IMR-90 (cell line): ENCODE data around the gene GDPD2. TPM values are rescaled to one million over a fixed set of nuclear protein-coding genes. Genes with fewer than 3 reads are reported as not detected.

Experiments used
- ATAC-seq: fragments of 200-7000 bp; cut with Tn5 transposase; 2 replicates; pipeline ENCODE4 v1.9.1; 2020; ENCODE audit warnings: low read depth, mild to moderate bottlenecking, moderate library complexity
- BruUV-seq: library from RNA; stranded (reverse); fragments of 400-500 nt; replicated peaks from 2 replicates; lab custom pipeline; 2021; lab: Mats Ljungman, UMichigan
- CTCF ChIA-PET: fragments of 300-600 bp; formaldehyde crosslinking; extraction: SDS; loops from one replicate; lab custom pipeline; 2021; ENCODE audit warnings: antibody characterized with exemption; lab: Yijun Ruan, JAX
- POLR2A ChIA-PET: fragments of 300-600 bp; sonication (Branson Sonifier 250); formaldehyde crosslinking; loops from one replicate; lab custom pipeline; 2022; ENCODE audit warnings: antibody characterized with exemption; ENCODE audit not compliant: unreplicated experiment; lab: Charles Lee
- DNase-seq: peaks from one replicate; pipeline ENCODE4 v3.0.0; 2013
- H2AFZ ChIP-seq: replicated peaks from 2 replicates; pipeline ENCODE3; 2013; ENCODE audit warnings: low read length, mild to moderate bottlenecking; ENCODE audit not compliant: poor library complexity
- H2AK5ac ChIP-seq: 2 replicates; pipeline ENCODE4 v1.6.1; 2013; ENCODE audit warnings: low read depth, low read length, inconsistent platforms
- H2AK9ac ChIP-seq: replicated peaks from 2 replicates; pipeline ENCODE3; 2013; ENCODE audit warnings: mild to moderate bottlenecking, low read depth, low read length, moderate library complexity; ENCODE audit not compliant: poor library complexity
- H2BK120ac ChIP-seq: 2 replicates; pipeline ENCODE4 v1.6.1; 2013; ENCODE audit warnings: low read depth, low read length, inconsistent platforms
- H2BK15ac ChIP-seq: 3 replicates; pipeline ENCODE4 v1.6.1; 2013; ENCODE audit warnings: low read depth, low read length, inconsistent platforms
- H2BK20ac ChIP-seq: 2 replicates; pipeline ENCODE4 v1.6.1; 2013; ENCODE audit warnings: low read depth, mild to moderate bottlenecking, inconsistent platforms, low read length, moderate library complexity
- H2BK5ac ChIP-seq: 2 replicates; pipeline ENCODE4 v1.6.1; 2013; ENCODE audit warnings: mild to moderate bottlenecking, low read depth, low read length, inconsistent platforms; ENCODE audit not compliant: poor library complexity, severe bottlenecking
- H3K14ac ChIP-seq: replicated peaks from 2 replicates; pipeline ENCODE4 v1.6.1; 2013; ENCODE audit warnings: low read depth, low read length, inconsistent platforms
- H3K18ac ChIP-seq: 2 replicates; pipeline ENCODE4 v1.6.1; 2013; ENCODE audit warnings: low read depth, low read length, control low read depth
- H3K23ac ChIP-seq: 2 replicates; pipeline ENCODE4 v1.6.1; 2013; ENCODE audit warnings: low read depth, low read length, inconsistent platforms
- H3K27ac ChIP-seq: 2 replicates; pipeline ENCODE4 v1.5.1; 2013; ENCODE audit warnings: mild to moderate bottlenecking, control low read depth, low read length; ENCODE audit not compliant: insufficient read depth
- H3K27me3 ChIP-seq: 2 replicates; pipeline ENCODE4 v1.6.1; 2013; ENCODE audit warnings: low read length; ENCODE audit not compliant: control insufficient read depth, insufficient read depth
- H3K36me3 ChIP-seq: 2 replicates; pipeline ENCODE4 v1.6.1; 2013; ENCODE audit warnings: low read length, mixed read lengths; ENCODE audit not compliant: control insufficient read depth, insufficient read depth
- H3K4ac ChIP-seq: 2 replicates; pipeline ENCODE4 v1.6.1; 2013; ENCODE audit warnings: low read depth, low read length, inconsistent platforms
- H3K4me1 ChIP-seq: 2 replicates; pipeline ENCODE4 v1.6.1; 2013; ENCODE audit warnings: low read length, mixed read lengths; ENCODE audit not compliant: control insufficient read depth, insufficient read depth
- H3K4me2 ChIP-seq: 2 replicates; pipeline ENCODE4 v1.6.1; 2013; ENCODE audit warnings: low read depth, mild to moderate bottlenecking, control low read depth, low read length, moderate library complexity
- H3K4me3 ChIP-seq: 2 replicates; pipeline ENCODE4 v1.5.1; 2013; ENCODE audit warnings: low read depth, mild to moderate bottlenecking, control low read depth, low read length, moderate library complexity; ENCODE audit not compliant: insufficient read depth
- H3K56ac ChIP-seq: 2 replicates; pipeline ENCODE4 v1.6.1; 2013; ENCODE audit warnings: low read length, inconsistent platforms; ENCODE audit not compliant: insufficient read depth; ENCODE audit errors: extremely low read depth
- H3K79me1 ChIP-seq, 2 experiments: 2 replicates each; pipeline ENCODE4 v1.6.1; 2013; ENCODE audit warnings: low read length in 2 of 2, inconsistent platforms in 1 of 2, low read depth in 1 of 2
- H3K9ac ChIP-seq: 2 replicates; pipeline ENCODE4 v1.6.1; 2013; ENCODE audit warnings: low read depth, low read length, control low read depth
- H3K9me1 ChIP-seq: 2 replicates; pipeline ENCODE4 v1.6.1; 2013; ENCODE audit warnings: low read length, inconsistent platforms; ENCODE audit not compliant: insufficient read depth
- H3K9me3 ChIP-seq: 2 replicates; pipeline ENCODE4 v1.6.1; 2013; ENCODE audit warnings: low read length; ENCODE audit not compliant: control insufficient read depth, insufficient read depth
- H4K20me1 ChIP-seq: 2 replicates; pipeline ENCODE4 v1.6.1; 2013; ENCODE audit warnings: low read length, inconsistent platforms; ENCODE audit not compliant: insufficient read depth
- H4K5ac ChIP-seq: 2 replicates; pipeline ENCODE4 v1.6.1; 2013; ENCODE audit warnings: mild to moderate bottlenecking, low read depth, low read length, control low read depth
- H4K8ac ChIP-seq, 2 experiments: 2 replicates each; pipeline ENCODE4 v1.6.1; 2013; ENCODE audit warnings: low read depth in 2 of 2, low read length in 2 of 2, control low read depth in 1 of 2, inconsistent platforms in 1 of 2
- H4K91ac ChIP-seq: 2 replicates; pipeline ENCODE4 v1.6.1; 2013; ENCODE audit warnings: low read depth, low read length, inconsistent platforms; ENCODE audit not compliant: insufficient read depth
- BHLHE40 ChIP-seq: fragments of 150-350 bp; IDR thresholded peaks from 2 replicates; pipeline ENCODE4 v1.6.1; 2016; ENCODE audit warnings: mild to moderate bottlenecking, low read depth, low read length
- CEBPB ChIP-seq: IDR thresholded peaks from 2 replicates; pipeline ENCODE4 v1.6.1; 2012; ENCODE audit warnings: low read depth, low read length, improper control_type of control experiment
- CHD1 ChIP-seq: IDR thresholded peaks from 2 replicates; pipeline ENCODE4 v1.6.1; 2012; ENCODE audit warnings: low read depth, low read length, improper control_type of control experiment
- FOS ChIP-seq: fragments of 150-350 bp; IDR thresholded peaks from 2 replicates; pipeline ENCODE4 v1.6.1; 2016; ENCODE audit warnings: low read depth, low read length
- MAFK ChIP-seq: IDR thresholded peaks from 2 replicates; pipeline ENCODE4 v1.6.1; 2012; ENCODE audit warnings: low read depth, low read length, improper control_type of control experiment
- MXI1 ChIP-seq: IDR thresholded peaks from 2 replicates; pipeline ENCODE4 v1.6.1; 2012; ENCODE audit warnings: low read depth, mild to moderate bottlenecking, low read length, moderate library complexity, borderline replicate concordance
- NFE2L2 ChIP-seq: fragments of 150-350 bp; IDR thresholded peaks from 2 replicates; pipeline ENCODE4 v1.6.1; 2016; ENCODE audit warnings: low read depth, mild to moderate bottlenecking, low read length
- POLR2A ChIP-seq: IDR thresholded peaks from 2 replicates; pipeline ENCODE4 v1.6.1; 2012; ENCODE audit warnings: mild to moderate bottlenecking, low read depth, low read length
- RAD21 ChIP-seq: IDR thresholded peaks from 2 replicates; pipeline ENCODE4 v1.6.1; 2012; ENCODE audit warnings: low read length, improper control_type of control experiment
- RCOR1 ChIP-seq: IDR thresholded peaks from 2 replicates; pipeline ENCODE4 v1.6.1; 2012; ENCODE audit warnings: mild to moderate bottlenecking, low read length, improper control_type of control experiment; ENCODE audit not compliant: insufficient replicate concordance
- RFX5 ChIP-seq: IDR thresholded peaks from 2 replicates; pipeline ENCODE4 v1.8.0; 2012; ENCODE audit warnings: low read depth, mild to moderate bottlenecking, low read length, moderate library complexity
- whole genome bisulfite sequencing, 2 experiments: methylation state at CpG; one replicate each; pipeline versions ENCODE4 v1.1.5 to v1.1.7; 2013; ENCODE audit warnings: missing lambda C conversion rate in 2 of 2; ENCODE audit not compliant: insufficient read length in 1 of 2; ENCODE audit errors: extremely low coverage in 2 of 2; 5-methylcytosine and 5-hydroxymethylcytosine counted together
- dilution Hi-C: fragments of 300-500 bp; cut with HindIII; formaldehyde crosslinking; loops from one replicate; pipeline ENCODE4 v1.14.3; 2018; ENCODE audit warnings: low sequenced_read_pairs; ENCODE audit not compliant: unreplicated experiment
- in situ Hi-C: fragments of 300-500 bp; cut with MboI; formaldehyde crosslinking; loops from 3 replicates; pipeline ENCODE4 v1.14.3; 2019; ENCODE audit warnings: low sequenced_read_pairs, inconsistent platforms, mixed read lengths
- intact Hi-C: fragments of 100-400 bp; cut with micrococcal nuclease; formaldehyde crosslinking; loops from 2 replicates; pipeline ENCODE4 v1.10.0; 2022
- polyA plus RNA-seq, 3 experiments: library from polyadenylated mRNA; depleted of rRNA; stranded (reverse); fragments of >200 nt; gene quantifications; 2 replicates each; pipeline ENCODE4 v1.2.3, GENCODE V29; 2012; ENCODE audit warnings: low replicate concordance in 1 of 3
- total RNA-seq: library from RNA; depleted of rRNA; stranded (reverse); fragments of >200 nt; gene quantifications from 2 replicates; pipeline ENCODE4 v1.2.3, GENCODE V29; 2012
- TF ChIP-seq, protein P1 (sequence below): fragments of 150-350 bp; IDR thresholded peaks from 2 replicates; pipeline ENCODE4 v1.6.1; 2016; ENCODE audit warnings: low read depth, mild to moderate bottlenecking, low read length, moderate library complexity, borderline replicate concordance
- TF ChIP-seq, protein P2 (sequence below): fragments of 150-350 bp; IDR thresholded peaks from 2 replicates; pipeline ENCODE4 v1.6.1; 2017; ENCODE audit warnings: mild to moderate bottlenecking, antibody characterized with exemption, low read length, low read depth

The GDPD2 gene
- total and polyA plus RNA-seq, 2 of the 4 experiments (the other 2 are of a cell fraction), result not detected

DNA sequence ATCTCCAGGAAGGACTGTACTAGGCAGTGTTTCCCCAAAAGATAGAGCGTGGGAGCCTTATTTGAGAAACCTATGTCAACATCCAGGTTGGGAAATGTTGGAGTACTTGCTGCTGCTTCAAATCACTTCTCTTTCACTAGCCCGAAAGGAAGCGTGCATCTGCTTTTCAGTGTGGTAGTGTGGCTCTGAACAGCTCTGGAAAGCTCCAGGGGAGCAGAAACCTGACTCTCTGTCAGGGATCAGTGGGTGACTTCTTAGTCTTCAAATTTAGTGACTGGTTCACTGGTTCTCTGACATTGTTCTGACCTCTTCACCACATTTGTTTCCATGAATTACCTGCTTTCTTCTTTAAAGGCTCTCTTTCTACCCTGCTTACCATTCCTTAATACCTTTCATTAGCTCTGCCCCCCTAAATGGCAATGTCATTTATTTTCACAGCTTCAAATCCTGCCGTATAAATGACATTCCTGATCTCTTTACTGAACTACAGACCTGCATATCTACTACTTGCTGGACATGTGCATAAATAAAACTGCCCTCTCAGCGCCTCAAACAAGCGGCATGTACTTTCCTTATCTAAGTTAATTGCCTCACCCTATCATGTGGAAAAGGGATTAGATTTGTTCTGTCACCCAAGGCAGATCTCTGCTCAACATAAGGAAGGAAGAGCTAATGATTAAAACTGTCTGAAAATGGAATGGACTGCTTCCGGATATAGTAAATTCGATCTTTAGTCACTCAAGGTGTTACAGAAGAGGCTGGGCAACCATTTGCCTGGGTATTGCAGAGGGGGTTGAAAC, 58.6 kb downstream of the GDPD2 start:
- Histone ChIP-seq H3K27me3 (no peaks in the 10 kb centered on the region; the same call in 1 of the 2 replicates), H3K36me3 (peaks cover 6% of the 10 kb centered on the region; the same call in 1 of the 2 replicates), H4K91ac (no peak overlapping the region), H2BK5ac (no peak overlapping the region), H2AFZ (no peak overlapping the region), H2AK5ac (no peak overlapping the region), H3K79me1 (peaks cover 0 to 28% of the 10 kb centered on the region in 2 experiments; a peak in 3 of 4 replicates), H2BK120ac (no peak overlapping the region), H3K18ac (no peak overlapping the region), H4K5ac (no peak overlapping the region), H3K56ac (no peak overlapping the region), H2BK15ac (no peak overlapping the region), H3K9ac (no peak overlapping the region), H3K9me3 (no peaks in the 10 kb centered on the region), H3K4me2 (no peak overlapping the region), H3K9me1 (peaks cover 12% of the 10 kb centered on the region), H4K20me1 (no peaks in the 10 kb centered on the region), H4K8ac (no peak overlapping the region), H3K27ac (no peak overlapping the region), H2AK9ac (no peak overlapping the region), H3K23ac (no peak overlapping the region), H2BK20ac (no peak overlapping the region; the same call in 1 of the 2 replicates), H3K14ac (no peak overlapping the region), H3K4me3 (no peak overlapping the region), H3K4me1 (peaks cover 22% of the 10 kb centered on the region), H3K4ac (no peak overlapping the region)
- ChIA-PET CTCF (no interaction called here), POLR2A (no interaction called here)
- intact Hi-C loops, result no loop called here
- in situ Hi-C loops, result no loop called here
- no peak for ATAC-seq
- no peak for TF ChIP-seq CEBPB
- no peak for TF ChIP-seq MAFK
- no peak for TF ChIP-seq BHLHE40
- no peak for TF ChIP-seq MXI1
- no peak for TF ChIP-seq CHD1
- no peak for TF ChIP-seq POLR2A
- TF ChIP-seq, protein P1, sequence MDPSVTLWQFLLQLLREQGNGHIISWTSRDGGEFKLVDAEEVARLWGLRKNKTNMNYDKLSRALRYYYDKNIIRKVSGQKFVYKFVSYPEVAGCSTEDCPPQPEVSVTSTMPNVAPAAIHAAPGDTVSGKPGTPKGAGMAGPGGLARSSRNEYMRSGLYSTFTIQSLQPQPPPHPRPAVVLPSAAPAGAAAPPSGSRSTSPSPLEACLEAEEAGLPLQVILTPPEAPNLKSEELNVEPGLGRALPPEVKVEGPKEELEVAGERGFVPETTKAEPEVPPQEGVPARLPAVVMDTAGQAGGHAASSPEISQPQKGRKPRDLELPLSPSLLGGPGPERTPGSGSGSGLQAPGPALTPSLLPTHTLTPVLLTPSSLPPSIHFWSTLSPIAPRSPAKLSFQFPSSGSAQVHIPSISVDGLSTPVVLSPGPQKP, result no peak
- TF ChIP-seq, protein P2, sequence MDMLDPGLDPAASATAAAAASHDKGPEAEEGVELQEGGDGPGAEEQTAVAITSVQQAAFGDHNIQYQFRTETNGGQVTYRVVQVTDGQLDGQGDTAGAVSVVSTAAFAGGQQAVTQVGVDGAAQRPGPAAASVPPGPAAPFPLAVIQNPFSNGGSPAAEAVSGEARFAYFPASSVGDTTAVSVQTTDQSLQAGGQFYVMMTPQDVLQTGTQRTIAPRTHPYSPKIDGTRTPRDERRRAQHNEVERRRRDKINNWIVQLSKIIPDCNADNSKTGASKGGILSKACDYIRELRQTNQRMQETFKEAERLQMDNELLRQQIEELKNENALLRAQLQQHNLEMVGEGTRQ, result no peak
- TF ChIP-seq RFX5, result no peak
- no peak for TF ChIP-seq RCOR1
- no peak for TF ChIP-seq RAD21
- TF ChIP-seq NFE2L2, result no peak
- no peak for TF ChIP-seq FOS
- dilution Hi-C loops, result no loop called here
- no peak for DNase-seq
- WGBS, 2 experiments, result no CpG with 5 or more reads among the region's 8 CpGs
- BruUV-seq, result no TSS peak
